H1 (cell line): ENCODE data around the gene RALGDS. TPM values are rescaled to one million over a fixed set of nuclear protein-coding genes. Genes with fewer than 3 reads are reported as not detected.

Experiments used
- CTCF ChIA-PET: fragments of 300-600 bp; sonication (Branson Sonifier 250); formaldehyde crosslinking; loops from one replicate; lab custom pipeline; 2021; ENCODE audit not compliant: partially characterized antibody; lab: Charles Lee
- POLR2A ChIA-PET: fragments of 300-600 bp; sonication (Branson Sonifier 250); formaldehyde crosslinking; loops from one replicate; lab custom pipeline; 2021; ENCODE audit warnings: inconsistent platforms; ENCODE audit not compliant: partially characterized antibody; lab: Charles Lee
- DNase-seq, 2 experiments: peaks; one replicate each; pipeline versions ENCODE4 v3.0.0 to v3.0.0-alpha.2; 2010 to 2022; ENCODE audit warnings: low spot score in 2 of 2, low read depth in 1 of 2, mixed read lengths in 1 of 2
- FAIRE-seq: peaks from 2 replicates; lab custom pipeline; 2011; peaks lifted over from hg19 to GRCh38; lab: Jason Lieb, UNC
- H2AFZ ChIP-seq: 2 replicates; pipeline ENCODE4 v1.8.1; 2012; ENCODE audit warnings: low read length, inconsistent platforms
- H2AK5ac ChIP-seq: 2 replicates; pipeline ENCODE4 v1.6.1; 2013; ENCODE audit warnings: low read depth, low read length
- H2BK120ac ChIP-seq: replicated peaks from 2 replicates; pipeline ENCODE3; 2013; ENCODE audit warnings: low read depth, low read length, inconsistent platforms
- H2BK12ac ChIP-seq: 2 replicates; pipeline ENCODE4 v1.6.1; 2013; ENCODE audit warnings: low read depth, low read length
- H2BK15ac ChIP-seq: 2 replicates; pipeline ENCODE4 v1.6.1; 2013; ENCODE audit warnings: low read length
- H2BK20ac ChIP-seq: 2 replicates; pipeline ENCODE4 v1.6.1; 2013; ENCODE audit warnings: low read length
- H2BK5ac ChIP-seq: 2 replicates; pipeline ENCODE4 v1.6.1; 2013; ENCODE audit warnings: low read depth, low read length
- H3K14ac ChIP-seq: 2 replicates; pipeline ENCODE4 v1.6.1; 2013; ENCODE audit warnings: inconsistent platforms; ENCODE audit not compliant: insufficient read length
- H3K18ac ChIP-seq: 2 replicates; pipeline ENCODE4 v1.6.1; 2013; ENCODE audit warnings: low read length; ENCODE audit errors: extremely low read depth
- H3K23ac ChIP-seq: 2 replicates; pipeline ENCODE4 v1.6.1; 2013; ENCODE audit warnings: inconsistent platforms; ENCODE audit not compliant: insufficient read length
- H3K23me2 ChIP-seq: 2 replicates; pipeline ENCODE4 v1.6.1; 2013; ENCODE audit warnings: low read depth, low read length
- H3K27ac ChIP-seq: 2 replicates; pipeline ENCODE4 v1.6.1; 2011; ENCODE audit warnings: low read depth, low read length, inconsistent platforms
- H3K27me3 ChIP-seq, 4 experiments: replicated peaks in 1 of 4; 1 replicate in 1 of 4; 2 replicates in 3 of 4; pipeline versions ENCODE4 v1.6.1 to v1.8.1; 2011 to 2013; ENCODE audit warnings: low read length in 3 of 4, mild to moderate bottlenecking in 3 of 4, inconsistent platforms in 2 of 4, mixed read lengths in 2 of 4, moderate library complexity in 1 of 4; ENCODE audit not compliant: control insufficient read depth in 3 of 4, insufficient read depth in 3 of 4; ENCODE audit errors: extremely low read depth in 1 of 4
- H3K36me3 ChIP-seq, 4 experiments: 2 replicates each; pipeline versions ENCODE4 v1.6.1 to v1.8.1; 2011 to 2013; ENCODE audit warnings: mild to moderate bottlenecking in 4 of 4, low read length in 3 of 4, moderate library complexity in 2 of 4, control low read depth in 1 of 4, inconsistent platforms in 1 of 4; ENCODE audit not compliant: insufficient read depth in 4 of 4, control insufficient read depth in 2 of 4
- H3K4ac ChIP-seq: replicated peaks from 2 replicates; pipeline ENCODE3; 2013; ENCODE audit warnings: low read length, low read depth, mixed read lengths, inconsistent platforms; ENCODE audit not compliant: insufficient read length
- H3K4me1 ChIP-seq, 4 experiments: replicated peaks in 1 of 4; 1 replicate in 1 of 4; 2 replicates in 3 of 4; pipeline versions ENCODE4 v1.6.1 to v1.8.1; 2011 to 2013; ENCODE audit warnings: low read length in 3 of 4, inconsistent platforms in 2 of 4, mixed read lengths in 1 of 4; ENCODE audit not compliant: insufficient read depth in 4 of 4, control insufficient read depth in 3 of 4
- H3K4me2 ChIP-seq, 2 experiments: 2 replicates each; pipeline versions ENCODE4 v1.6.1 to v1.8.1; 2011 to 2013; ENCODE audit warnings: low read depth in 2 of 2, low read length in 2 of 2, control low read depth in 1 of 2, inconsistent platforms in 1 of 2, mild to moderate bottlenecking in 1 of 2; ENCODE audit not compliant: insufficient read depth in 1 of 2
- H3K4me3 ChIP-seq, 4 experiments: fragments of 200-600, 300-600 bp in 1 of 4; sonication (generic), shearing (Covaris generic), sonication (Bioruptor Twin) in 1 of 4; 2 replicates each; pipeline versions ENCODE4 v1.5.1 to v1.8.1; 2011 to 2016; ENCODE audit warnings: low read length in 4 of 4, low read depth in 3 of 4, control low read depth in 2 of 4, inconsistent platforms in 2 of 4, mild to moderate bottlenecking in 2 of 4, mixed read lengths in 1 of 4, moderate library complexity in 1 of 4; ENCODE audit not compliant: insufficient read depth in 2 of 4; ENCODE audit errors: extremely low read depth in 1 of 4
- H3K56ac ChIP-seq: replicated peaks from 2 replicates; pipeline ENCODE3; 2013; ENCODE audit warnings: low read depth, mild to moderate bottlenecking, mixed read lengths, low read length, inconsistent platforms; ENCODE audit not compliant: insufficient read length
- H3K79me1 ChIP-seq: 2 replicates; pipeline ENCODE4 v1.6.1; 2013; ENCODE audit warnings: low read depth, low read length, control low read depth
- H3K79me2 ChIP-seq, 2 experiments: 2 replicates each; pipeline versions ENCODE4 v1.6.1 to v1.8.1; 2012 to 2013; ENCODE audit warnings: low read length in 2 of 2, mild to moderate bottlenecking in 2 of 2, inconsistent platforms in 1 of 2; ENCODE audit not compliant: insufficient read depth in 2 of 2, control insufficient read depth in 1 of 2
- H3K9ac ChIP-seq, 4 experiments: replicated peaks in 1 of 4; 1 replicate in 1 of 4; 2 replicates in 3 of 4; pipeline versions ENCODE4 v1.6.1 to v1.8.1; 2011 to 2013; ENCODE audit warnings: low read depth in 3 of 4, low read length in 3 of 4, control low read depth in 2 of 4, mild to moderate bottlenecking in 2 of 4, moderate library complexity in 2 of 4, inconsistent platforms in 1 of 4; ENCODE audit errors: extremely low read depth in 1 of 4
- H3K9me3 ChIP-seq, 2 experiments: 2 replicates each; pipeline versions ENCODE4 v1.6.1 to v1.8.1; 2012 to 2013; ENCODE audit warnings: mild to moderate bottlenecking in 2 of 2, moderate library complexity in 2 of 2, control low read depth in 1 of 2, inconsistent platforms in 1 of 2, low read depth in 1 of 2, low read length in 1 of 2, mixed read lengths in 1 of 2; ENCODE audit not compliant: insufficient read depth in 2 of 2
- H4K20me1 ChIP-seq, 2 experiments: replicated peaks in 1 of 2; 2 replicates each; pipeline versions ENCODE3 to v1.8.1; 2011 to 2013; ENCODE audit warnings: inconsistent platforms in 2 of 2, low read length in 2 of 2, mild to moderate bottlenecking in 1 of 2; ENCODE audit not compliant: insufficient read depth in 2 of 2, control insufficient read depth in 1 of 2
- H4K5ac ChIP-seq: 2 replicates; pipeline ENCODE4 v1.6.1; 2013; ENCODE audit warnings: low read length, low read depth, mixed read lengths, inconsistent platforms; ENCODE audit not compliant: insufficient read length
- H4K8ac ChIP-seq: 2 replicates; pipeline ENCODE4 v1.8.0; 2013; ENCODE audit warnings: mild to moderate bottlenecking, moderate library complexity, low read length, inconsistent platforms; ENCODE audit not compliant: insufficient read depth; ENCODE audit errors: extremely low read depth
- H4K91ac ChIP-seq: replicated peaks from 2 replicates; pipeline ENCODE3; 2013; ENCODE audit warnings: low read length, mixed read lengths, inconsistent platforms; ENCODE audit not compliant: insufficient read length
- CEBPB ChIP-seq: IDR thresholded peaks from 2 replicates; pipeline ENCODE4 v1.6.1; 2012; ENCODE audit warnings: low read depth, low read length
- CTBP2 ChIP-seq: IDR thresholded peaks from 2 replicates; pipeline ENCODE4 v1.7.0; 2011; ENCODE audit warnings: borderline replicate concordance, mild to moderate bottlenecking, moderate library complexity, mixed read lengths, low read length; ENCODE audit not compliant: insufficient read depth, insufficient read length
- E2F6 ChIP-seq: IDR thresholded peaks from 2 replicates; pipeline ENCODE4 v1.6.1; 2012; ENCODE audit warnings: inconsistent platforms
- FOSL1 ChIP-seq: IDR thresholded peaks from 2 replicates; pipeline ENCODE4 v1.6.1; 2011; ENCODE audit warnings: mild to moderate bottlenecking, low read depth, low read length, moderate library complexity; ENCODE audit not compliant: insufficient read depth
- POU5F1 ChIP-seq: IDR thresholded peaks from 2 replicates; pipeline ENCODE4 v1.6.1; 2011; ENCODE audit warnings: low read depth, mild to moderate bottlenecking, low read length, moderate library complexity
- SAP30 ChIP-seq: fragments of 300-600 bp; sonication (generic); IDR thresholded peaks from 2 replicates; pipeline ENCODE4 v1.7.1; 2012; ENCODE audit warnings: low read length, moderate library complexity, mild to moderate bottlenecking, inconsistent platforms; ENCODE audit not compliant: insufficient read depth, insufficient replicate concordance
- SIX5 ChIP-seq: IDR thresholded peaks from 2 replicates; pipeline ENCODE4 v1.6.1; 2011; ENCODE audit warnings: mild to moderate bottlenecking, low read depth, low read length
- SP2 ChIP-seq: IDR thresholded peaks from 2 replicates; pipeline ENCODE4 v1.6.1; 2012; ENCODE audit warnings: mild to moderate bottlenecking, low read length, inconsistent platforms
- WGBS, 2 experiments: shearing (Covaris generic) in 1 of 2; methylation state at CpG; one replicate each; pipeline versions ENCODE4 v1.1.6 to v1.1.7; 2013 to 2015; ENCODE audit warnings: low lambda C conversion rate in 2 of 2, mixed read lengths in 2 of 2, inconsistent platforms in 1 of 2, low coverage in 1 of 2, missing lambda C conversion rate in 1 of 2; ENCODE audit not compliant: insufficient replicate concordance in 2 of 2, insufficient coverage in 1 of 2, insufficient read length in 1 of 2; ENCODE audit errors: extremely low coverage in 1 of 2, missing lambda C conversion rate in 1 of 2; 5-methylcytosine and 5-hydroxymethylcytosine counted together
- polyA plus RNA-seq, 7 experiments: library from polyadenylated mRNA; depleted of rRNA in 3 of 7; stranded (reverse) in 5 of 7; unstranded in 2 of 7; fragments of >200 nt in 5 of 7; fragments of 200-250 nt in 2 of 7; gene quantifications; 1 replicate in 5 of 7; 2 replicates in 1 of 7; 4 replicates in 1 of 7; pipeline versions ENCODE4 v1.2.1 to v1.2.3, GENCODE V29; 2011 to 2013; ENCODE audit warnings: missing spikeins in 2 of 7, mixed read lengths in 2 of 7
- total RNA-seq: library from RNA; stranded (reverse); fragmentation: NEBNext Ultra II Directional; extraction: Animal tissue kit (Norgen Biotek cat#: 25700); gene quantifications from 2 replicates; pipeline ENCODE4 v1.2.1, GENCODE V29; 2021

The RALGDS gene
- total and polyA plus RNA-seq, 2 of the 8 experiments (the other 6 are each of a cell fraction or from before 2014, with no cell fraction given) = 14.5 to 25.5 TPM

GRCh38 chr9:133058550-133059320, 62.3 kb downstream of the RALGDS start:
- peaks cover 6 to 23% (median 13%) of the 10 kb centered on the region in 4 experiments for H3K4me1 ChIP-seq
- no peak for FAIRE-seq
- no peak overlapping the region for H3K4me2 ChIP-seq
- H2BK120ac ChIP-seq = no peak overlapping the region
- no peak overlapping the region for H2BK15ac ChIP-seq
- no peak overlapping the region for H2AK5ac ChIP-seq
- H4K20me1 ChIP-seq = peaks cover 0 to 7% of the 10 kb centered on the region in 2 experiments
- no peak overlapping the region for H2BK5ac ChIP-seq
- no peak overlapping the region for H3K56ac ChIP-seq
- no peak overlapping the region for H3K27ac ChIP-seq
- no peak overlapping the region for H4K5ac ChIP-seq
- no peak overlapping the region for H3K18ac ChIP-seq
- H3K4ac ChIP-seq = no peak overlapping the region
- no peaks in the 10 kb centered on the region for H3K9me3 ChIP-seq
- no peak overlapping the region for H4K8ac ChIP-seq
- no peak overlapping the region for H2AFZ ChIP-seq
- H3K36me3 ChIP-seq = peaks cover 13 to 31% (median 23%) of the 10 kb centered on the region in 4 experiments; a peak in 7 of 8 replicates
- H3K4me3 ChIP-seq = no peak overlapping the region
- TF ChIP-seq POU5F1 = no peak
- TF ChIP-seq CEBPB = 0 out of 2 replicates have a peak, but pooled peaks have one; percentile 15
- TF ChIP-seq E2F6 = no peak
- TF ChIP-seq CTBP2 = no peak
- no peak for TF ChIP-seq SAP30
- TF ChIP-seq FOSL1 = no peak
- TF ChIP-seq SIX5 = no peak
- TF ChIP-seq SP2 = no peak
- no peaks in the 10 kb centered on the region for H3K23me2 ChIP-seq
- no peaks in the 10 kb centered on the region for H3K79me2 ChIP-seq
- no peak overlapping the region for H3K23ac ChIP-seq
- DNase-seq = no peak
- H2BK20ac ChIP-seq = no peak overlapping the region
- ChIA-PET POLR2A (interaction anchor here (0.9 to 1.9 kb wide), 5 partner anchors 9 to 342 kb away, joined by 3 to 4 read pairs (median 3); no protein-coding TSS in a partner anchor), CTCF (interaction anchor here (0.7 to 1.8 kb wide), 6 partner anchors 11 to 88 kb away, joined by 3 to 6 read pairs (median 4); no protein-coding TSS in a partner anchor)
- H4K91ac ChIP-seq = no peak overlapping the region
- H3K9ac ChIP-seq = no peak overlapping the region
- no peaks in the 10 kb centered on the region for H3K27me3 ChIP-seq
- 84% methylated on average over 12 of the region's 12 CpGs; no CpG with 5 or more reads in 1 of the 2 experiments for WGBS, 2 experiments
- 0 out of 2 replicates have a peak, but pooled peaks cover 2% of the 10 kb centered on the region for H3K79me1 ChIP-seq
- no peak overlapping the region for H3K14ac ChIP-seq
- H2BK12ac ChIP-seq = no peak overlapping the region
